HFFc6 (cell line): ENCODE data around the gene CITED2. TPM values are rescaled to one million over a fixed set of nuclear protein-coding genes. Genes with fewer than 3 reads are reported as not detected.

Source experiments
- DNase-seq: peaks from one replicate; pipeline ENCODE4 v3.0.0-alpha.2; 2018
- H3K27ac Mint-ChIP-seq: 2 replicates; pipeline ENCODE4 v1.8.0; 2020; ENCODE audit warnings: mild to moderate bottlenecking, mixed read lengths
- H3K27me3 Mint-ChIP-seq: 2 replicates; pipeline ENCODE4 v1.8.0; 2021; ENCODE audit warnings: mild to moderate bottlenecking, moderate library complexity, mixed read lengths; ENCODE audit not compliant: insufficient read depth
- H3K36me3 Mint-ChIP-seq: 2 replicates; pipeline ENCODE4 v1.8.0; 2021; ENCODE audit warnings: low read depth, mixed read lengths
- H3K4me1 Mint-ChIP-seq: 2 replicates; pipeline ENCODE4 v1.8.0; 2020; ENCODE audit warnings: low read depth, mixed read lengths
- H3K4me3 Mint-ChIP-seq: 2 replicates; pipeline ENCODE4 v1.8.0; 2020; ENCODE audit warnings: mild to moderate bottlenecking, moderate library complexity, mixed read lengths
- H3K9me3 Mint-ChIP-seq: 2 replicates; pipeline ENCODE4 v1.8.0; 2020; ENCODE audit warnings: mild to moderate bottlenecking, mixed read lengths
- total RNA-seq, 6 experiments: library from RNA; stranded (reverse); fragmentation: NEBNext Ultra II Directional; extraction: Animal tissue kit (Norgen Biotek cat#: 25700); gene quantifications; 2 replicates in 1 of 6; 3 replicates in 5 of 6; pipeline ENCODE4 v1.2.3, GENCODE V29; 2021
- TF ChIP-seq, protein P1 (sequence below): fragments of 200-600 bp; sonication (generic); IDR thresholded peaks from 2 replicates; pipeline ENCODE4 v1.5.0; 2021; ENCODE audit warnings: antibody characterized with exemption, mild to moderate bottlenecking

Gene CITED2
- total RNA-seq, 6 experiments from 2014 or later, result 1,147 to 1,717 (median 1,616) TPM

DNA sequence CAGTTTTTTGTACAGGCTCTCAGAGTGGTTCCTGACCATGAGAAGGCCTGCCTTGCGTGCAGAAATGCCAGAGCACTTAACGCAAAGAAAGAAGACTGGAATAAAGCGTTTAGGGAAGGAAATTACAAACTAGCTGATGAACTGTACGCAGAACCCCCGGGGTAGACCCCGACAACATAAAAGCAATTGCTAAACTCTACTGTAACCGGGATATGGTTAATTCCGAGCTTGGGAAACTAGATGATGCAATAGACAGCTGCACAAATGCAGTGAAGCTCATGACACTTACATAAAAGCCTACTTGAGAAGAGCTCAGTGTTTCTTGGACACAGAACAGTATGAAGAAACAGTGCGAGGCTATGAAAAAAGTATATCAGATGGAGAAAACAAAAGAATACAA is 35.7 kb downstream of the CITED2 start:
- Mint-ChIP-seq H3K4me1 (peaks cover 29% of the 10 kb centered on the region), H3K9me3 (no peaks in the 10 kb centered on the region), H3K36me3 (no peaks in the 10 kb centered on the region), H3K27ac (no peak overlapping the region), H3K27me3 (no peaks in the 10 kb centered on the region; the same call in none of the 2 replicates), H3K4me3 (no peak overlapping the region)
- DNase-seq, result no peak
- TF ChIP-seq, protein P1, sequence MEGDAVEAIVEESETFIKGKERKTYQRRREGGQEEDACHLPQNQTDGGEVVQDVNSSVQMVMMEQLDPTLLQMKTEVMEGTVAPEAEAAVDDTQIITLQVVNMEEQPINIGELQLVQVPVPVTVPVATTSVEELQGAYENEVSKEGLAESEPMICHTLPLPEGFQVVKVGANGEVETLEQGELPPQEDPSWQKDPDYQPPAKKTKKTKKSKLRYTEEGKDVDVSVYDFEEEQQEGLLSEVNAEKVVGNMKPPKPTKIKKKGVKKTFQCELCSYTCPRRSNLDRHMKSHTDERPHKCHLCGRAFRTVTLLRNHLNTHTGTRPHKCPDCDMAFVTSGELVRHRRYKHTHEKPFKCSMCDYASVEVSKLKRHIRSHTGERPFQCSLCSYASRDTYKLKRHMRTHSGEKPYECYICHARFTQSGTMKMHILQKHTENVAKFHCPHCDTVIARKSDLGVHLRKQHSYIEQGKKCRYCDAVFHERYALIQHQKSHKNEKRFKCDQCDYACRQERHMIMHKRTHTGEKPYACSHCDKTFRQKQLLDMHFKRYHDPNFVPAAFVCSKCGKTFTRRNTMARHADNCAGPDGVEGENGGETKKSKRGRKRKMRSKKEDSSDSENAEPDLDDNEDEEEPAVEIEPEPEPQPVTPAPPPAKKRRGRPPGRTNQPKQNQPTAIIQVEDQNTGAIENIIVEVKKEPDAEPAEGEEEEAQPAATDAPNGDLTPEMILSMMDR, result no peak

DNA sequence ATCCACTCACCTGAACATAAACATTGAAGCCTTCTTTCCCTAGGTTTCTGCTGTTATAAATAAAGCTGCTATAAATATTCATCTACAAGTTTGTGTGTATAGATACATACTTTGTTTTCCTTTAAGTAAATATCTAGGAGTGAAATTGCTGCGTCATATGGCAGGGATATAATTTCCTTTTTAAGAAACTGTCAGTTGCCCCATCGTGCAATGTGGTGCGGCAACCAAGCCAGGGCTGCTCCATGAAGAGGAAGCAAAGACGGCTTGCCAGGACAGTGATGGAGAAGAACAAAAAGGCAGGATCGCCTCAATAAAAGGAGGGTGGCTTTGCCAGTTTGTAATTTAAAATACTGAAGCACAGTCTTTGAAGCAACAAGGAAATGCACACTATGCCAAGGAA is 36.6 kb downstream of the CITED2 start:
- Mint-ChIP-seq H3K27me3 (no peaks in the 10 kb centered on the region; the same call in 1 of the 2 replicates), H3K27ac (no peak overlapping the region), H3K4me3 (no peak overlapping the region), H3K9me3 (no peaks in the 10 kb centered on the region), H3K36me3 (no peaks in the 10 kb centered on the region), H3K4me1 (peaks cover 29% of the 10 kb centered on the region)
- TF ChIP-seq, protein P1, result no peak
- DNase-seq, result no peak

DNA sequence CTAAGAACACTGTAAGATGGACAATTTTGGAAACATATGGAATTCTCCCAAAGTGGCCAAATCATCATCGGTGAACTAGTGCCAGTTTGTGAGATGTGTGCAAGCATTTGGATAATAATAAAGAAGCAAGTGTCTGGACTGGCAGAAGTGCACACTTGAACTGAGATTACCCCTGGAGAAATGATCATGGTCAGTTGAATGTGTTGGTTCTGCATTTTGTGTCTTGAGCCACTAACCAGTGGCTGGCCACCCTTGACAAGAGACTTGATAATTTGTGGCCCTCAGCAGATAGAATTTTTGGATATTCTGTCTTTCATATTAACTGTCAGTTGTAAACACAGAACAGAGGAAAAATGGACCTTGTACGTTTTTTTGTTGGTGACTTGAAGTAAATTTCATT is 37.4 kb downstream of the CITED2 start:
- Mint-ChIP-seq H3K27ac (no peak overlapping the region), H3K9me3 (no peaks in the 10 kb centered on the region), H3K27me3 (no peaks in the 10 kb centered on the region), H3K36me3 (no peaks in the 10 kb centered on the region), H3K4me3 (no peak overlapping the region), H3K4me1 (peaks cover 29% of the 10 kb centered on the region)
- TF ChIP-seq, protein P1, result no peak
- DNase-seq, result no peak

DNA sequence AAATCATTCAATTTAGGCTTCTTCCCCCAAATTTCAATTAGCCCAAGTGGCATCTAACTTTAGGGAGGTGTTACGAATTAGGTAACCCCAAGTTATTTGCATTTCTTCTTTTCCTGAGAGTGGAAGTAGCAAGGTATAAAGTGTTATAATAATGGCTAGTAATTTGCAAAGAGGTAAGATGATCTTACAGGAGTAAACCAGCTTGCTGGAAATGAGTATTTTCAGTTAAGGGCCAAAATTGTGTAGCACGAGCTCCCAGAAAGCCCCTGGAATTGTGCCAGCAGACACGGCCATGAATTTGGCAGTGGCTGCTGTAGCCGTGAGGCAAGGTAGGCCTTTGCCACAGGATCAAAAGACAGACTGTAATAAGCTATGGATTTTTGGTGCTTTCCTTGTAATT is 38.0 kb downstream of the CITED2 start:
- no peak overlapping the region for H3K4me3 Mint-ChIP-seq
- no peaks in the 10 kb centered on the region for H3K36me3 Mint-ChIP-seq
- no peak for DNase-seq
- H3K27me3 Mint-ChIP-seq, result no peaks in the 10 kb centered on the region
- TF ChIP-seq, protein P1, result no peak
- H3K9me3 Mint-ChIP-seq, result no peaks in the 10 kb centered on the region
- no peak overlapping the region for H3K27ac Mint-ChIP-seq
- peaks cover 29% of the 10 kb centered on the region for H3K4me1 Mint-ChIP-seq

DNA sequence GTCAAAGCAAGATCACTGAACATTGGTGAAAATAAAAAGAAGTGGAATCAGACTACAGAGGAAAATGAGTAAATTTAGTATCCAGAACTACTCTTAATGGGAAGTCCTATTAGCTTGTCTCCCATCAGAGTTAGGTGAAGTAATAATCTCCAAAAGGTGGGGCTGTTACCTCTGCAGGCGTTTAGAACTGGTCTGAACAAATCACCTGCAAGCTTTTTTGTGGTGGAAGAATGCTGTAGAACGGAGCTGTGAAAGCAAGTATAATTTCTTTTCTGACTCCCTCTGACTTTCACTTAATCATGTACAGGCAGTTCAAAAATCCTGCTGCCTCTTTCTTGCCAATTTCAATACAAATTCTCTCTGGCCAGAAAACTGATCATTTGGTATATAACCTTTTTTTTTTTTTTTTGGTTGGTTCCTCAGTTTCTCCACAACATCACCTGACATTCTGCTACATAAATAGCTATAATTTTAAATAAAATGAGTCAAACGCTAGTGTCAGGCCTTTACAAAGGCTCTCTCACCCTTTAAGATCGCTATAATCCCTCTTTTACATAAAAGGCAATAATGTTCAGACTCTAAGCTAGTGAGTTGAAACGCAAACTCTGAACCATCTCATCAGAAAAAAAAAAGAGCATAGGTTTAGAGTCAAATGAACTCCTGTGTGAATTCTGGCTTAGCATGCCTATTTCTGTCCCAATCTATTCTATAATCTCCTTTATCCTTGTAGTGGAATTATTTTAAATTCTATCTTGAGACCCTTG is 38.8 kb downstream of the CITED2 start:
- Mint-ChIP-seq H3K4me3 (no peak overlapping the region; the same call in 1 of the 2 replicates), H3K27me3 (no peaks in the 10 kb centered on the region), H3K4me1 (peaks cover 29% of the 10 kb centered on the region), H3K9me3 (no peaks in the 10 kb centered on the region), H3K36me3 (no peaks in the 10 kb centered on the region), H3K27ac (peak overlapping the region; percentile 86)
- TF ChIP-seq, protein P1, result no peak
- no peak for DNase-seq
